Fibroblast of upper back skin (primary cell): ENCODE data around the gene SIRT2.
A peak's percentile ranks its signal among the peaks of the same experiment; 100 is the strongest.
"Not testable (repeated sequence)": the region's sequence is repeated elsewhere in the genome, so short reads cannot be mapped to it uniquely, and the experiment has no call there.

Source experiments
- DNase-seq: peaks from one replicate; pipeline ENCODE4 v3.0.0-alpha.2; 2013

Gene SIRT2

DNA sequence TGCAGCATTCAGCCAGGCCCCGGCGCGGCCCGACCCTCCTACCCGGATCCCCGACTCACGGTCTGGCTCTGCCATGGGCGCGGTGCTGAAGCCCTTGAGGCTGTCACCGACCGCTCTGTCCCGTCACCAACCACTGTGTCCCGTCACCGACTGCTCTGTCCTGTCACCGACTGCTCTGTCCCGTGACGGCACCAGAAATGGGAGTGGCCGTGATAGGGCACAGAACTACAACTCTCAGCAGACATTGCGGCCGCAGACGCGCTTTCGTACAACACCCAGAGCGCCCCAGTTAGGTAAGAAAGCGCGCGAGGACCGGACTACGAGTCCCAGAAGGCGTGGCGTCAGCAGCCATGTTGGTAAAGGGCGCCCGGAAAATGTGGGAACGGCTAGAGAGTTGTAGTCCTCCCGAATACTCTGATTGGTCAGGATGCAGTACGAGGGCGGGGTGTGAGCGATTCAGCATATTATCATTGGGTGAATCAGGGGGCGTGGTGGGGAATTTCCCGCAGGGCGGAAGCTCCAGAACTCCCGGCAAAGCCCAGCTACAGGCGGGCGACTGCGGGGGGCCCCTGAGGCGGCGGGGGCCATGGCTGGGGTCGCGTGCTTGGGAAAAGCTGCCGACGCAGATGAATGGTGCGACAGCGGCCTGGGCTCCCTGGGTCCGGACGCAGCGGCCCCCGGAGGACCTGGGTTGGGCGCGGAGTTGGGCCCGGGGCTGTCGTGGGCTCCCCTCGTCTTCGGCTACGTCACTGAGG lies at the start of gene SIRT2, which contains the start of gene NFKBIB:
TSS of gene SIRT2 (minus strand) at position 172 of the 755 bp plus-strand sequence. CDS start at position 75, 97 bp downstream.
TSS of gene NFKBIB (plus strand) at position 523 of the 755 bp plus-strand sequence. CDS start at position 587, 64 bp downstream.
- peak; percentile 100 for DNase-seq

- no peak for DNase-seq
These were observed 47.0 kb upstream of the SIRT2 start for GRCh38 chr19:38946229-38947010.

DNA sequence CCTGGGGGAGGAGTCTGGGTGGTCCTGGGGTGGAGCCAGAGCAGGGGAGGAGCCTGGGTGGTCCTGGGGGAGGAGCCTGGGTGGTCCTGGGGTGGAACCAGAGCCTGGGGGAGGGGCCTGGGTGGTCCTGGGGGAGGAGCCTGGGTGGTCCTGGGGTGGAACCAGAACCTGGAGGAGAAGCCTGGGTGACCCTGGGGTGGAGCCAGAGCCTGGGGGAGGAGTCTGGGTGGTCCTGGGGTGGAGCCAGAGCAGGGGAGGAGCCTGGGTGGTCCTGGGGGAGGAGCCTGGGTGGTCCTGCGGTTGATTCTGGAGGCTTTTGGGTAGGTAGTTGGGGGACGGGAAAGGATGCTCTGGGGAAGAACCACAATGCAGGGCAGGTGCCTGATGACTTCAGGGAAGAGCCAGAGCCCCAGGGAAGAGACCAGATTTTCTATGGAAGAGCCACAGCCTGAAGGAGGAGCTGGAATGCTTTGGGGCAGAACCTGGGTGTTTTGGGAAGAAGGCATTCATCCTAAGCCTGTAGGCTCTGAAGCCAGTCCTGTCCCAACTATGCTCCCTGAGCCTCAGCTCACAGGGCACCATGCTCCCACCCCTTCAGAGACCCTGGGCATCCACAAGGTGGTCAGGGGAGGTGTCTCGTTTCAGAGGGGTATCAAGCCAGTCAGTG lies 46.3 kb upstream of the SIRT2 start:
- no peak for DNase-seq

DNA sequence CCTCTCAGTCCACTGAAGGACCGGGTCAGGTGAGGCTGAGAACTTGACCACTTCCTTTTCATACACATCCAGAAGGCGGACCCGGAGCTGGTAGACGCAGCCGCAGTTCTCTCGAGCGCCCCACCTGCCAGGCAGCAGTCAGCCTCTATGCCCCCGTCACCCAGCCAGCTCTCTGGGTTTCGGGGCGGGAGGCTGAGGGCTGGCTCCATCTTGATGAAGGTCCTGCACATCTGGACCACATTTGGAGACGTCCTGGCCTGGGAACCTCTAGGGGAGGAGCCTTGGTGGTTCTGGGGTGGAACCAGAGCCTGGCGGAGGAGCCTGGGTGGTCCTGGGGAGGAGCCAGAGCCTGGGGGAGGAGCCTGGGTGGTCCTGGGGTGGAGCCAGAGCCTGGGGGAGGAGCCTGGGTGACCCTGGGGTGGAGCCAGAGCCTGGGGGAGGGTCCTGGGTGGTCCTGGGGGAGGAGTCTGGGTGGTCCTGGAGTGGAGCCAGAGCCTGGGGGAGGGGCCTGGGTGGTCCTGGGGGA lies 45.6 kb upstream of the SIRT2 start:
- DNase-seq, result no peak

GRCh38 chr19:38942471-38943181 lies 43.2 kb upstream of the SIRT2 start:
- no peak for DNase-seq

- no peak for DNase-seq
These were observed 42.6 kb upstream of the SIRT2 start for GRCh38 chr19:38941979-38942378.

GRCh38 chr19:38941466-38941865 lies 42.0 kb upstream of the SIRT2 start:
- not testable (repeated sequence) for DNase-seq

DNA sequence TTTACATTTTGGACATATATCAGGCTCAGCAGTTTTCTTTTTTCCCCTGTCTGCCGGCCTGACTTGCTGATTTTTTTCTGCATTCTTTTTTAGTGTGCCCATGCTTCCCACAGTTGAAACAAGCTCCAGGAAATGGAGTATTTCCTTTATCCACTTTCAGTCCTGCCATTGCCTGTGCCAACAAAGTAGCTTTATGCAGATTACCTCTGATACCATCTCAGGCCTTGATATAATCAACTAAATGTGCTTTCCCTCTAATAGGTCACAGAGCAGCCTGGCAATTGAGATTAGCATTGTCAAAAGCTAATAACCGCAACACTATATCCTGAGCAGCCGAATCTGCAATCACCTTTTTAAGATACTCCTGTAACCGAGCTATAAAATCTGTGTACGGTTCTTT lies 40.5 kb upstream of the SIRT2 start:
- DNase-seq, result no peak

DNA sequence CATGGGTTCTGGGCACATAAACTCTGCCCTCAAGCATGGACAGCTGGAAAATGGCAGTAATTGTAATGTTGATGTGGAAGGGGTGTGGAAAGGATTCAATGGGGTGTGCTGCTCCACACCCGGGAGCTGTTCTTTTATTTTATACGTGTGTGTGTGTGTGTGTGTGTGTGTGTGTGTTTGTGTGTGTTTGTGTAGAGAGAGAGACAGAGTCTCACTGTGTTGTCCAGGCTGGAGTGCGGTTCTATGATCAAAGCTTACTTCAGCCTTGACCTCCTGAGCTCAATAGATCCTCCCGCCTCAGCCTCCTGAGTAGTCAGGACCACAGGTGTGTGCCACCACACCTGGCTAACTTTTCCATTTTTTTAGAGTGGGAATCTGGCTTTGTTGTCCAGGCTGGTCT lies 34.1 kb upstream of the SIRT2 start:
- no peak for DNase-seq

- DNase-seq, result peak; percentile 43
These were observed 33.2 kb upstream of the SIRT2 start for GRCh38 chr19:38932425-38933179.

DNA sequence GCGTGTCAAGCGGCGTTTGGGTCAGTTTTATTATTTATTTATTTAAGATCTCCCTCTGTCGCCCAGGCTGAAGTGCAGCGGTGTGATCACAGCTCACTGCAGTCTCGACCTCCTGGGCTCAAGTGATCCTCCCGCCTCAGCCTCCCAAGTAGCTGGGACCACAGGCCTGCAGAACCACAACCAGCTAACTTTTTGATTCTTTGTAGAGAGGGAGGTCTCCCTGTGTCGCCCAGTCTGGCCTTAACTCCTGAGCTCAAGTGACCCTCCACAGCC lies 32.0 kb upstream of the SIRT2 start:
- DNase-seq, result no peak

DNA sequence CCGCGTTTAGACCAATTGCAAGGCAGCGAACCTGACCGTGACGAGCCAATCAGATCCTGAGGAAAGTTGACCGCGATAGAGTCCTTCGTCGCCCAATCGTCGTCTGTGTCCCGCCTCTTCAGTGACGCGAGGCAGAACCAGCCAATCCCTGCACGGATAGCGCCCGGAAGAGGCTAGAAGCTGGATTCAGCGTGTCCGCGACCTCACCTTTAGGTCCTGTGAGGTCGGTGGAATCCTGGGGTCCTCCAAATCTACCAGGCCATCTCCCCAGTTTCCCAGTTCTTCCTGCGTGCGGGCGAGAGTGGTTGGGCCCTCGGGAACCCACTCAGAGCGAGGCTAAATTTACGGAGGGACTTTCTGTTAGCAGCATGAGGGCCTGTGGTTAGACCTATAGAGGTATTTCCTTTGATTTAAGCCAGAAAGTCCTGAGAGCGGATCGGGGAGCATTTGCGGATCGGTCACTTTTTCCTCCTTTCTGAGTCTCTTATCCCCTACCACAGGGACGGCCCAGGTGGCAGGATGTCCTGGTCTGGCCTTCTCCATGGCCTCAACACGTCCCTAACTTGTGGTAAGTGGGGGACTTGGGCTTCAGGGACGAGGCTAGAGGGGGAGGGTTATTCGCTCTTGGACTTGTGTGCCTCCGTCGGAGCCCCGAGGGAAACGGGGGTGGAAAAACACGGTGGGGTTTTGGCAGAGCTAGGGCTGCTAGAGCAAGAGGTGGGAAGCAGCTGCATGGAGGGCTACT lies 31.5 kb upstream of the SIRT2 start, which contains the start of gene MRPS12:
TSS of gene MRPS12 (plus strand) at position 169 of the 745 bp plus-strand sequence. CDS start at position 520, 351 bp downstream.
- peak; percentile 99 for DNase-seq

DNA sequence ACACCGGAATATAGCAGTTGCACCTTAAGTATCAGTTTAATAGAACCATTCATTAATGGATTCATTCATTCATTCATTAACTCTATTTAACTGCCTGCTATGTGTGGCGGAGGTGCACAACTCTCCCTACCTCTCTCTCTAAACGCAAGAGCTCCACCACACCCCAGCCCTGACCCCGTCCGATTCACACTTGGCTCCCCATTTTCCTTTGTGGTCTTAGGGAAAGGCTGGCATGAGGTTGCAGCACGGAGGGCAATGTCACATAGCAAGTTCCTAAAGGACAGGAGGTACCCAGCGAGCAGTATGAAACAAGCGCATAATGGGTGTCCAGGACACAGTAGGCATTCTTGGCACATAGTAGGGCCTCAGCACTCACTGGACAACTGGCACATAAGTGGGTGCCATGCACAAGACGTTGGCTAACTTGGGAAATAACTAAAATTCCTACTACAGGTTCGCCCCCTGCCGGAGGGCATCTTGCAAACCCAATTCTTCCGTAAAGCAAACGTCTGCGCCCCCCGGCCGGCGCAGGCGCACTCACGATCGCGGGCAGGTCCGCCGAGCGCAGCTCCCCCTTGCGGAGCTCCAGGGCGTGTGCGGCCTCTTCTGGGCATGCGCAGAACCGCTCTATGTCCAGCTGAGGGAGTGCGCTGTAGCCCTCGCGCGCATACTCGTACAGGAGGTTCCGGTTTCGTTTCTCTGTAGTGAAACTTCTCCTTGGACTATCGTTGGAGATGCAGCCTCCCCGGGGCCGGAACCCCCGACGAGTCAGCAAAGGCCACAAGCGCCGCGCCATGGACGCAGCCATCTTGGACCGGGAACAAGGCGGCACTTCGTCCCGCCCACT lies 30.7 kb upstream of the SIRT2 start, which contains the start of gene SARS2:
TSS of gene SARS2 (minus strand) at position 835 of the 847 bp plus-strand sequence. CDS start at position 808, 27 bp downstream.
- DNase-seq, result peak; percentile 93

DNA sequence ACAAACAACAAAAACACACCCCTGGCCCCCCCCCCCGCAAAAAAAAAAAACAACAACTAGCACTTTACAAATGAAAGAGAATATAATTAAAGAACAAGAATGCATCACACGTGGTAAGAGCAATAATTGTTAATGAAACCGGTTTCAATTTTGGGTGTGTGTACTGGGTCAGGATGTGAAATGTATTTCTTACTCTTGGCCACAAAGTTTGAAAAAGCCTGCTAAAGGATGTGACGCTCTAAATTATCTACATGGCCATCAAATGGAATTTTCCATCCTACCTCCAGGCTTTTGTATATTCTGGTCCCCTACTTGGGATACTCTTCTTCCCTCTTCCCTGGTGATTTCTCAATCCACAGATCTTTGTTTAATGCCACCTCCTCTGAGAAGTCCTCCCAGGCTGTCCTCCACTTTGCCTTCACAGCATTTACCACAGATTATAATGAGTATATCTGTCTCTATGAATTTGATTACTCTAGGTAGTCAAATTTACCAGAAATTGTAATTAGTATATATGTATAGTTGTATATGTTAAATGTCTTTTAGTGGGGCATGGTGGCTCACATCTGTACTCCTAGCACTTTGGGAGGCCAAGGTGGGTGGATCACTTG lies 29.1 kb upstream of the SIRT2 start:
- no peak for DNase-seq

GRCh38 chr19:38924388-38924787 lies 25.0 kb upstream of the SIRT2 start:
- no peak for DNase-seq

DNA sequence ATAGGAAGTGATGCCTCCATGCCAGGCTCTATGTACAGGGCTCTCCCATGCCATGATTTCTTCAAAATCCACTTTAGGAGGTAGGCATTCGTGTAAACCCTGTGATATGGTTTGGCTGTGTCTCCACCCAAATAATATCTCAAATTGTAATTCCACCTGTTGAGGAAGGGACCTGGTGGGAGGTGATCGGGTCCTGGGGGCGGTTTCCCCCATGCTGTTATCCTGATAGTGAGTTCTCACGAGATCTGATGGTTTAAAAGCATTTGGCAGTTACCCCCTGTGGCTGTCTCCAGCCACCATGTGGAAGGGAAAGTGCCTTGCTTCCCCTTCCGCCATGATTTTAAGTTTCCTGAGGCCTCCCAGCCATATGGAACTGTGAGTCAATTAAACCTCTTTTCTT lies 23.1 kb upstream of the SIRT2 start:
- no peak for DNase-seq

DNA sequence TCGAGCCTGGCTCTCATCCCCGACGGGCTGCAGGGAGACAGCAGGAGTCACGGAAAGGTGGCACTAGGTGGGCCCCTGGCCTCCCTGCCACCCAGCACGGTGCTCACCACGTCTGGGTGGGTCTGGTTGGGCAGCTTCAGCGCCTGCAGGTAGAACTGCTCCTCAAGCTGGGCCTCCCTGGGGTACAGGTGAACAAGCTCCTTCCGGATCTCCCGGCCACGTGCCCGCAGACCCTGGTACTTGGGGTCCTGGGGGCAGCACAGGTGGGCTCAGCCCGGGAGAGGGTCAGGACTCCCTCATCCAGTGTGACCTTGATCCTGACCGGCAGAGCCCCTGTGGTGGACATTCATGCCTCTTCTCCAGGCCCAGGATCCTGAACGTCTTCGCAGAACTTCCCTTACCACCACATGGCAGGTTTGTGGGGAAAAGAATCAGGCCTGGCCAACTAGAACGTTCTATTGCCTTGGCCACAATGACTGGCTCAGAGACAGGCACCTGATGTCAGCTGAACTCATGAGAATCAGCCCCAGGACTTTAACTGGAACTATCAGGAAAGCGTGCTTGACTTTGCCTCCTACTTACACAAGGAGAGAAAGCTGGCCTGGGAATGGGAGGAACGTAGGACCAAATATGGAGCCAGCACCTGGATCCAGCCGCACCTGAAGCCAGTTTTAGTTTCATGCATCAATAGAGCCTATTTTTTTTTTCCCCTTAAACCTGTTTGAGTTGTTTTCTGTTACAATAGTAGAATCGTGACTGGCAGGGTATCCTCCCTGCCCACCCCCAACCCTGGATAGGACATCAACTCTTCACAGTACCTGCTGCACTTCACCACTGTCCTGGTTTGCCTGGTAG lies 22.2 kb upstream of the SIRT2 start:
- DNase-seq, result no peak

- no peak for DNase-seq
These were observed 21.4 kb upstream of the SIRT2 start for GRCh38 chr19:38920602-38921419.
